T-cell (primary cell): ENCODE data around the gene BAD. TPM values are rescaled to one million over a fixed set of nuclear protein-coding genes. Genes with fewer than 3 reads are reported as not detected.
"Not testable (repeated sequence)": the region's sequence is repeated elsewhere in the genome, so short reads cannot be mapped to it uniquely, and the experiment has no call there.

Experiments
- ATAC-seq, 4 experiments: fragments of 200-7000 bp in 3 of 4; fragments of 150-1000 bp in 1 of 4; cut with Tn5 transposase; replicated peaks in 1 of 4; 1 replicate in 3 of 4; 2 replicates in 1 of 4; pipeline ENCODE4 v1.10.0; 2021; ENCODE audit warnings: moderate library complexity in 3 of 4, mild to moderate bottlenecking in 2 of 4, moderate number of reproducible peaks in 1 of 4
- CTCF ChIA-PET, 2 donors: fragments of 300-600 bp; sonication (Branson Sonifier 250); formaldehyde crosslinking; loops; one replicate each; lab custom pipeline; 2022; ENCODE audit warnings: antibody characterized with exemption in 2 of 2; lab: Charles Lee
- POLR2A ChIA-PET, 2 donors: fragments of 300-600 bp; sonication (Branson Sonifier 250); formaldehyde crosslinking; loops; one replicate each; lab custom pipeline; 2022; ENCODE audit warnings: antibody characterized with exemption in 2 of 2; lab: Charles Lee
- DNase-seq, 35 experiments: peaks; one replicate each; pipeline versions ENCODE4 v3.0.0 to v3.0.0-alpha.2; 2013 to 2023
- H3K27ac ChIP-seq: one replicate; pipeline ENCODE4 v1.5.1; 2013; ENCODE audit warnings: low read length
- H3K27me3 ChIP-seq, 2 experiments: replicated peaks in 1 of 2; 1 replicate in 1 of 2; 2 replicates in 1 of 2; pipeline versions ENCODE4 v1.6.1 to v1.7.0; 2013; ENCODE audit warnings: low read length in 1 of 2, mixed read lengths in 1 of 2; ENCODE audit not compliant: control insufficient read depth in 2 of 2, insufficient read depth in 2 of 2; ENCODE audit errors: extremely low read depth in 1 of 2
- H3K36me3 ChIP-seq, 2 donors: 1 replicate in 1 of 2; 2 replicates in 1 of 2; pipeline versions ENCODE4 v1.6.1 to v1.7.0; 2013; ENCODE audit warnings: low read length in 1 of 2; ENCODE audit not compliant: control insufficient read depth in 2 of 2, insufficient read depth in 1 of 2; ENCODE audit errors: extremely low read depth in 1 of 2
- H3K4me1 ChIP-seq, 2 experiments: 1 replicate in 1 of 2; 2 replicates in 1 of 2; pipeline versions ENCODE4 v1.6.1 to v1.7.0; 2013; ENCODE audit warnings: low read length in 2 of 2, mixed read lengths in 1 of 2; ENCODE audit not compliant: insufficient read depth in 2 of 2, control insufficient read depth in 1 of 2; ENCODE audit errors: extremely low read depth in 1 of 2
- H3K4me3 ChIP-seq, 2 donors: 1 replicate in 1 of 2; 2 replicates in 1 of 2; pipeline versions ENCODE4 v1.5.1 to v1.7.0; 2013; ENCODE audit warnings: mild to moderate bottlenecking in 2 of 2, low read length in 1 of 2, moderate library complexity in 1 of 2; ENCODE audit not compliant: control insufficient read depth in 1 of 2; ENCODE audit errors: extremely low read depth in 1 of 2
- H3K9me3 ChIP-seq: 2 replicates; pipeline ENCODE4 v1.7.0; 2013
- H3K27ac Mint-ChIP-seq, 2 donors: one replicate each; pipeline ENCODE4 v1.8.0; 2020 to 2021; ENCODE audit warnings: mild to moderate bottlenecking in 2 of 2, mixed read lengths in 2 of 2
- H3K27me3 Mint-ChIP-seq, 2 donors: one replicate each; pipeline ENCODE4 v1.8.0; 2021 to 2022; ENCODE audit warnings: mixed read lengths in 2 of 2
- H3K36me3 Mint-ChIP-seq: one replicate; pipeline ENCODE4 v1.8.0; 2021; ENCODE audit warnings: mixed read lengths
- H3K4me1 Mint-ChIP-seq, 3 donors: one replicate each; pipeline ENCODE4 v1.8.0; 2020 to 2022; ENCODE audit warnings: mixed read lengths in 3 of 3, mild to moderate bottlenecking in 1 of 3
- H3K4me3 Mint-ChIP-seq, 3 donors: one replicate each; pipeline ENCODE4 v1.8.0; 2020 to 2022; ENCODE audit warnings: mild to moderate bottlenecking in 3 of 3, mixed read lengths in 3 of 3, moderate library complexity in 3 of 3
- H3K9me3 Mint-ChIP-seq, 3 donors: one replicate each; pipeline ENCODE4 v1.8.0; 2020 to 2022; ENCODE audit warnings: mixed read lengths in 3 of 3
- WGBS: methylation state at CpG from one replicate; pipeline ENCODE4 v1.1.5; 2013; ENCODE audit warnings: missing lambda C conversion rate; ENCODE audit not compliant: insufficient coverage; 5-methylcytosine and 5-hydroxymethylcytosine counted together
- total RNA-seq, 35 experiments: library from RNA in 6 of 35; stranded (reverse) in 6 of 35; fragments of 120-200 nt in 1 of 35; gene quantifications; one replicate each; pipeline versions ENCODE4 v1.2.1 to v1.2.4 and lab custom pipeline; 2013 to 2026

BAD gene
- total RNA-seq, 5 donors from 2014 or later (not counting 1 experiment from before 2014, with no cell fraction given): 17.5 to 37.7 (median 29.1) TPM

GRCh38 chr11:64316672-64317324, 32.3 kb upstream of the BAD start:
- peak in 26 of 35 experiments; percentile 17 to 70 (median 42) for DNase-seq
- peaks cover 2 to 42% of the 10 kb centered on the region in 2 experiments for H3K4me1 ChIP-seq
- Mint-ChIP-seq H3K27ac (peak overlapping the region; percentile 99 to 100), H3K27me3 (no peaks in the 10 kb centered on the region), H3K4me3 (peak overlapping the region; percentile 91 to 96 (median 93)), H3K36me3 (peaks cover 28% of the 10 kb centered on the region), H3K4me1 (peaks cover 30 to 59% (median 44%) of the 10 kb centered on the region in 3 donors), H3K9me3 (no peaks in the 10 kb centered on the region)
- ChIA-PET POLR2A (interaction anchor here (0.6 to 1.5 kb wide), 7 partner anchors 9 to 131 kb away, joined by 3 to 10 read pairs (median 5); partner anchors contain the start of genes BAD (in 1 of the 2), ESRRA (in 1 of the 2), GPR137 (in 1 of the 2) and STIP1 (in 1 of the 2)), CTCF (interaction anchor here (0.6 to 2.6 kb wide), 13 partner anchors 12 to 1653 kb away, joined by 4 to 41 read pairs (median 11); partner anchors contain the start of genes CATSPERZ (in 1 of the 2), CCDC88B (in 1 of the 2), ESRRA (in 1 of the 2) and GPR137 (in 1 of the 2))
- no peaks in the 10 kb centered on the region for H3K27me3 ChIP-seq
- peak overlapping the region; percentile 98 for H3K27ac ChIP-seq
- peak overlapping the region; percentile 76 to 79 for H3K4me3 ChIP-seq
- under 1% methylated on average over 27 of the region's 32 CpGs for WGBS
- H3K9me3 ChIP-seq: no peaks in the 10 kb centered on the region
- peak in 1 of 4 experiments; percentile 5 for ATAC-seq
- peaks cover 0 to 35% of the 10 kb centered on the region in 2 donors for H3K36me3 ChIP-seq

- H3K9me3 Mint-ChIP-seq, H3K27me3 ChIP-seq, H3K4me3 ChIP-seq, H3K9me3 ChIP-seq, H3K27me3 Mint-ChIP-seq, DNase-seq, POLR2A ChIA-PET, ATAC-seq: not testable (repeated sequence)
- WGBS: 91% methylated on average over 19 of the region's 25 CpGs
- Histone ChIP-seq H3K27ac (peak overlapping the region; percentile 98), H3K4me1 (peaks cover 2 to 44% of the 10 kb centered on the region in 2 experiments), H3K36me3 (peaks cover 0 to 27% of the 10 kb centered on the region in 2 donors)
- H3K36me3 Mint-ChIP-seq: peaks cover 20% of the 10 kb centered on the region
- CTCF ChIA-PET: interaction anchor here in 1 of 2 donors (2.6 kb wide), 1 partner anchor 15 kb away, joined by 22 read pairs; the partner anchor contains the start of gene CATSPERZ
- H3K4me3 Mint-ChIP-seq: peak overlapping the region; percentile 91 to 96 (median 93)
- peaks cover 32 to 56% (median 43%) of the 10 kb centered on the region in 3 donors for H3K4me1 Mint-ChIP-seq
- peak overlapping the region; percentile 58 to 100 for H3K27ac Mint-ChIP-seq
These were observed 31.4 kb upstream of the BAD start for GRCh38 chr11:64315667-64316526.

- no peak overlapping the region for H3K4me3 ChIP-seq
- WGBS: 96% methylated on average over 22 of the region's 24 CpGs
- Mint-ChIP-seq H3K4me3 (peak overlapping the region in 1 of 3 donors; percentile 41), H3K27me3 (no peaks in the 10 kb centered on the region), H3K36me3 (peaks cover 13% of the 10 kb centered on the region), H3K4me1 (peaks cover 33 to 47% (median 41%) of the 10 kb centered on the region in 3 donors), H3K9me3 (no peaks in the 10 kb centered on the region), H3K27ac (peak overlapping the region in 1 of 2 donors; percentile 15)
- ChIA-PET POLR2A (no interaction called here), CTCF (no interaction called here)
- ATAC-seq (no peak), DNase-seq (no peak)
- H3K36me3 ChIP-seq: peaks cover 0 to 20% of the 10 kb centered on the region in 2 donors
- no peaks in the 10 kb centered on the region for H3K27me3 ChIP-seq
- H3K4me1 ChIP-seq: peaks cover 2 to 44% of the 10 kb centered on the region in 2 experiments
- no peaks in the 10 kb centered on the region for H3K9me3 ChIP-seq
- H3K27ac ChIP-seq: no peak overlapping the region
These were observed 30.5 kb upstream of the BAD start for GRCh38 chr11:64314805-64315561.

- H3K9me3 ChIP-seq: no peaks in the 10 kb centered on the region
- H3K36me3 Mint-ChIP-seq: peaks cover 13% of the 10 kb centered on the region
- peak overlapping the region in 1 of 2 donors; percentile 32 for H3K27ac Mint-ChIP-seq
- POLR2A ChIA-PET: no interaction called here
- no peaks in the 10 kb centered on the region for H3K27me3 Mint-ChIP-seq
- no peak overlapping the region for H3K4me3 ChIP-seq
- no peaks in the 10 kb centered on the region for H3K9me3 Mint-ChIP-seq
- peaks cover 0 to 20% of the 10 kb centered on the region in 2 donors for H3K36me3 ChIP-seq
- ATAC-seq (no peak), DNase-seq (no peak)
- CTCF ChIA-PET: no interaction called here
- H3K4me1 Mint-ChIP-seq: peaks cover 32 to 41% (median 35%) of the 10 kb centered on the region in 3 donors
- no peak overlapping the region for H3K4me3 Mint-ChIP-seq
- no peaks in the 10 kb centered on the region for H3K27me3 ChIP-seq
- 92% methylated on average over 12 of the region's 19 CpGs for WGBS
- H3K4me1 ChIP-seq: peaks cover 2 to 40% of the 10 kb centered on the region in 2 experiments
- no peak overlapping the region for H3K27ac ChIP-seq
These were observed 29.8 kb upstream of the BAD start for GRCh38 chr11:64314146-64314804.

GRCh38 chr11:64313491-64314145, 29.2 kb upstream of the BAD start:
- no peak overlapping the region for H3K4me3 Mint-ChIP-seq
- ChIA-PET POLR2A (no interaction called here), CTCF (no interaction called here)
- ATAC-seq (no peak), DNase-seq (no peak)
- H3K27me3 ChIP-seq: no peaks in the 10 kb centered on the region
- no peak overlapping the region for H3K4me3 ChIP-seq
- H3K36me3 ChIP-seq: peaks cover 0 to 20% of the 10 kb centered on the region in 2 donors
- H3K27ac Mint-ChIP-seq: peak overlapping the region in 1 of 2 donors; percentile 50
- H3K4me1 Mint-ChIP-seq: peaks cover 27 to 35% (median 30%) of the 10 kb centered on the region in 3 donors
- no peaks in the 10 kb centered on the region for H3K9me3 Mint-ChIP-seq
- peaks cover 0 to 33% of the 10 kb centered on the region in 2 experiments for H3K4me1 ChIP-seq
- peaks cover 13% of the 10 kb centered on the region for H3K36me3 Mint-ChIP-seq
- no peaks in the 10 kb centered on the region for H3K9me3 ChIP-seq
- no peaks in the 10 kb centered on the region for H3K27me3 Mint-ChIP-seq
- WGBS: 96% methylated on average over 12 of the region's 18 CpGs
- H3K27ac ChIP-seq: no peak overlapping the region
